Measurements from ENCODE around the gene HLA-E.

GRCh38 chr6:30447237-30447636 lies 42.1 kb upstream of the HLA-E start:
- TF ChIP-seq POLR2A (IDR thresholded peaks at IDR 0.05): no peak
- no peak for TF ChIP-seq EP300 (IDR thresholded peaks at IDR 0.05)
- no peak for TF ChIP-seq CTCF (IDR thresholded peaks at IDR 0.05)

All from sigmoid colon (tissue), 4 donors.